PC-3 (cell line): Measurements from ENCODE around the gene ADCY2.

Source experiments
- EZH2 ChIP-seq: fragments of 300-600 bp; sonication (generic); IDR thresholded peaks from one replicate; pipeline ENCODE4 v1.6.1; 2017; ENCODE audit warnings: antibody characterized with exemption, mild to moderate bottlenecking, low read length; ENCODE audit not compliant: unreplicated experiment
- EZH2phosphoT487 ChIP-seq: fragments of 300-600 bp; sonication (generic); IDR thresholded peaks from 2 replicates; pipeline ENCODE4 v1.6.1; 2018; ENCODE audit warnings: mild to moderate bottlenecking, antibody characterized with exemption, low read length, borderline replicate concordance
- TF ChIP-seq, protein P1 (sequence below): fragments of 300-600 bp; sonication (generic); conservative IDR thresholded peaks from 2 replicates; pipeline ENCODE4 v1.5.1; 2017; ENCODE audit warnings: antibody characterized with exemption, low read depth, mild to moderate bottlenecking, low read length

GRCh38 chr5:7876867-7877266, 480.9 kb downstream of the ADCY2 start:
- TF ChIP-seq, protein P1, sequence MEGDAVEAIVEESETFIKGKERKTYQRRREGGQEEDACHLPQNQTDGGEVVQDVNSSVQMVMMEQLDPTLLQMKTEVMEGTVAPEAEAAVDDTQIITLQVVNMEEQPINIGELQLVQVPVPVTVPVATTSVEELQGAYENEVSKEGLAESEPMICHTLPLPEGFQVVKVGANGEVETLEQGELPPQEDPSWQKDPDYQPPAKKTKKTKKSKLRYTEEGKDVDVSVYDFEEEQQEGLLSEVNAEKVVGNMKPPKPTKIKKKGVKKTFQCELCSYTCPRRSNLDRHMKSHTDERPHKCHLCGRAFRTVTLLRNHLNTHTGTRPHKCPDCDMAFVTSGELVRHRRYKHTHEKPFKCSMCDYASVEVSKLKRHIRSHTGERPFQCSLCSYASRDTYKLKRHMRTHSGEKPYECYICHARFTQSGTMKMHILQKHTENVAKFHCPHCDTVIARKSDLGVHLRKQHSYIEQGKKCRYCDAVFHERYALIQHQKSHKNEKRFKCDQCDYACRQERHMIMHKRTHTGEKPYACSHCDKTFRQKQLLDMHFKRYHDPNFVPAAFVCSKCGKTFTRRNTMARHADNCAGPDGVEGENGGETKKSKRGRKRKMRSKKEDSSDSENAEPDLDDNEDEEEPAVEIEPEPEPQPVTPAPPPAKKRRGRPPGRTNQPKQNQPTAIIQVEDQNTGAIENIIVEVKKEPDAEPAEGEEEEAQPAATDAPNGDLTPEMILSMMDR = no peak
- TF ChIP-seq EZH2 = no peak
- TF ChIP-seq EZH2phosphoT487 = no peak
